K562 (cell line): ENCODE results near the gene HMGXB3. TPM values are rescaled to one million over a fixed set of nuclear protein-coding genes. Genes with fewer than 3 reads are reported as not detected.

Experiments
- ATF7 ChIP-seq: fragments of 450-650 bp; IDR thresholded peaks from 2 replicates; pipeline ENCODE4 v1.7.1; 2014; ENCODE audit warnings: mild to moderate bottlenecking, moderate library complexity
- CHCHD3 ChIP-seq: fragments of 250-450 bp; sonication (Bioruptor Pico); IDR thresholded peaks from 2 replicates; pipeline ENCODE4 v2.1.2; 2022; ENCODE audit warnings: mild to moderate bottlenecking
- CREBBP ChIP-seq: IDR thresholded peaks from one replicate; pipeline ENCODE4 v1.6.1; 2012; ENCODE audit warnings: low read depth, mild to moderate bottlenecking, control low read depth, inconsistent platforms, low read length
- EWSR1 ChIP-seq: fragments of 450-650 bp; IDR thresholded peaks from 2 replicates; pipeline ENCODE4 v1.6.1; 2018; ENCODE audit warnings: borderline replicate concordance, mild to moderate bottlenecking, low read depth, moderate library complexity; ENCODE audit not compliant: partially characterized antibody
- FOXJ2 ChIP-seq: fragments of 200-800 bp; sonication (Bioruptor generic); IDR thresholded peaks from 2 replicates; pipeline ENCODE4 v1.6.1; 2016; ENCODE audit warnings: missing genetic modification characterization, missing compliant biosample characterization
- HLTF ChIP-seq: fragments of 450-650 bp; IDR thresholded peaks from 2 replicates; pipeline ENCODE4 v1.6.1; 2016
- HNRNPL ChIP-seq: fragments of 200-400 bp; formaldehyde crosslinking; IDR thresholded peaks from 2 replicates; pipeline ENCODE4 v1.6.1; 2017; ENCODE audit warnings: low read depth, mild to moderate bottlenecking, low read length
- KDM5B ChIP-seq: fragments of 200-600 bp; sonication (generic); IDR thresholded peaks from 2 replicates; pipeline ENCODE4 v1.6.1; 2012; ENCODE audit warnings: low read depth, mild to moderate bottlenecking, moderate library complexity, low read length, control low read depth, inconsistent platforms; ENCODE audit not compliant: insufficient replicate concordance
- KLF1 ChIP-seq: fragments of 450-650 bp; IDR thresholded peaks from 2 replicates; pipeline ENCODE4 v1.6.1; 2016; ENCODE audit warnings: missing genetic modification characterization, missing compliant biosample characterization
- MED1 ChIP-seq: sonication (generic); formaldehyde crosslinking; IDR thresholded peaks from 2 replicates; pipeline ENCODE4 v1.8.1; 2023; ENCODE audit warnings: missing genetic modification reagents, borderline replicate concordance
- NCOA6 ChIP-seq: fragments of 450-650 bp; IDR thresholded peaks from 2 replicates; pipeline ENCODE4 v1.6.1; 2017; ENCODE audit warnings: mild to moderate bottlenecking
- NFIX ChIP-seq: fragments of 250-450 bp; sonication (Bioruptor Pico); IDR thresholded peaks from 2 replicates; pipeline ENCODE4 v1.4.0; 2020; ENCODE audit warnings: low read depth, mild to moderate bottlenecking, moderate library complexity
- POLR2AphosphoS5 ChIP-seq: IDR thresholded peaks from 2 replicates; pipeline ENCODE4 v1.6.1; 2011; ENCODE audit warnings: mild to moderate bottlenecking, low read depth, low read length, moderate library complexity; ENCODE audit not compliant: control insufficient read depth, insufficient read depth
- POLR3A ChIP-seq: IDR thresholded peaks from 2 replicates; pipeline ENCODE4 v1.6.1; 2011; ENCODE audit warnings: borderline replicate concordance, mild to moderate bottlenecking, moderate library complexity; ENCODE audit not compliant: insufficient read length, insufficient read depth; ENCODE audit errors: extremely low read depth
- RNF219 ChIP-seq: fragments of 250-450 bp; sonication (Bioruptor Pico); IDR thresholded peaks from 2 replicates; pipeline ENCODE4 v1.5.0; 2022; ENCODE audit warnings: mild to moderate bottlenecking
- STAT5A ChIP-seq: IDR thresholded peaks from 2 replicates; pipeline ENCODE4 v1.6.1; 2012; ENCODE audit warnings: low read length, inconsistent platforms, borderline replicate concordance
- ZNF277 ChIP-seq: fragments of 250-450 bp; sonication (Bioruptor Pico); IDR thresholded peaks from 2 replicates; pipeline ENCODE4 v1.8.0; 2022; ENCODE audit warnings: inconsistent platforms, mild to moderate bottlenecking, moderate library complexity, borderline replicate concordance
- ZNF449 ChIP-seq: fragments of 250-450 bp; sonication (Bioruptor Pico); IDR thresholded peaks from 2 replicates; pipeline ENCODE4 v1.8.0; 2022; ENCODE audit warnings: moderate library complexity, mild to moderate bottlenecking, inconsistent platforms
- ZNF639 ChIP-seq, 2 experiments: fragments of 200-800 bp in 1 of 2; sonication (Bioruptor generic) in 1 of 2; sonication (generic) in 1 of 2; formaldehyde crosslinking in 1 of 2; IDR thresholded peaks in 1 of 2; conservative IDR thresholded peaks in 1 of 2; 2 replicates each; pipeline versions ENCODE4 v1.5.0 to v1.6.1; 2016 to 2020; ENCODE audit warnings: missing compliant biosample characterization in 1 of 2, missing genetic modification characterization in 1 of 2, missing genetic modification reagents in 1 of 2
- ZSCAN29 ChIP-seq: fragments of 450-650 bp; IDR thresholded peaks from 2 replicates; pipeline ENCODE4 v1.6.1; 2017
- polyA plus RNA-seq, 8 experiments: library from polyadenylated mRNA; depleted of rRNA in 4 of 8; stranded (reverse) in 5 of 8; unstranded in 3 of 8; fragments of >200 nt; fragmentation: Nextera tagmentation in 2 of 8; fragmentation: Illumina TruSeq in 1 of 8; extraction: Ambion mirVana in 2 of 8; extraction: Trizol in 1 of 8; gene quantifications; 2 replicates each; pipeline versions ENCODE4 v1.2.1 to v1.2.3, GENCODE V29; 2011 to 2014; ENCODE audit warnings: inconsistent platforms in 1 of 8, missing spikeins in 1 of 8
- total RNA-seq, 7 experiments: library from RNA; depleted of rRNA in 6 of 7; stranded (reverse); fragments of >200 nt in 6 of 7; fragmentation: Illumina TruSeq in 2 of 7; extraction: Trizol in 2 of 7; gene quantifications; 2 replicates each; pipeline versions ENCODE4 v1.2.1 to v1.2.3, GENCODE V29; 2011 to 2021; ENCODE audit warnings: low replicate concordance in 1 of 7

HMGXB3 gene
- total and polyA plus RNA-seq, 9 of the 15 experiments (the other 6 are each of a cell fraction or from before 2014, with no cell fraction given): 1.8 to 44.1 (median 32.2) TPM

- no peak for TF ChIP-seq NCOA6
- no peak for TF ChIP-seq ZNF277
- peak; percentile 89 for TF ChIP-seq POLR2AphosphoS5
- no peak for TF ChIP-seq MED1
- TF ChIP-seq STAT5A: no peak
- no peak for TF ChIP-seq ZNF449
- peak in 1 of 2 experiments; percentile 77; a peak in 1 of 4 replicates for TF ChIP-seq ZNF639 (CRISPR knock-in tag; conservative IDR thresholded peaks at IDR 0.05 in 1 of 2, IDR thresholded peaks at IDR 0.05 in 1 of 2)
- TF ChIP-seq RNF219: no peak
- peak; percentile 79 for TF ChIP-seq ATF7
- no peak for TF ChIP-seq CREBBP
- no peak for TF ChIP-seq FOXJ2
- no peak for TF ChIP-seq CHCHD3 (CRISPR knock-in tag)
- no peak for TF ChIP-seq HLTF
- TF ChIP-seq HNRNPL: 0 out of 2 replicates have a peak, but pooled peaks have one; percentile 56
- peak; percentile 93 for TF ChIP-seq KDM5B
- TF ChIP-seq NFIX (CRISPR knock-in tag): no peak
- TF ChIP-seq POLR3A: no peak
- no peak for TF ChIP-seq EWSR1
- TF ChIP-seq ZSCAN29: peak; percentile 95
- no peak for TF ChIP-seq KLF1 (tag)
Measured at GRCh38 chr5:149960272-149961185, 40.0 kb upstream of the HMGXB3 start, which contains the start of gene SLC26A2 (continued).
